Ascending aorta (tissue), 2 donors: ENCODE results near the gene COMMD2. TPM values are rescaled to one million over a fixed set of nuclear protein-coding genes. Genes with fewer than 3 reads are reported as not detected.

Source experiments
- DNase-seq, 2 donors: peaks; one replicate each; pipeline ENCODE4 v3.0.0-alpha.2; 2019; ENCODE audit warnings: low spot score in 2 of 2
- H3K27ac ChIP-seq, 2 donors: fragments of 200-600 bp; sonication (generic); one replicate each; pipeline ENCODE4 v1.5.1; 2016 to 2017; ENCODE audit warnings: mild to moderate bottlenecking in 1 of 2
- H3K27me3 ChIP-seq: fragments of 200-600 bp; sonication (generic); one replicate; pipeline ENCODE4 v1.5.1; 2017
- H3K36me3 ChIP-seq, 2 donors: fragments of 200-600 bp; sonication (generic); one replicate each; pipeline ENCODE4 v1.5.1; 2016
- H3K4me1 ChIP-seq, 2 donors: fragments of 200-600 bp; sonication (generic); one replicate each; pipeline ENCODE4 v1.5.1; 2016 to 2017; ENCODE audit warnings: mild to moderate bottlenecking in 1 of 2
- H3K4me3 ChIP-seq, 2 donors: fragments of 200-600 bp; sonication (generic); one replicate each; pipeline ENCODE4 v1.5.1; 2016 to 2017; ENCODE audit warnings: mild to moderate bottlenecking in 1 of 2
- H3K9me3 ChIP-seq, 2 donors: fragments of 200-600 bp; sonication (generic); one replicate each; pipeline ENCODE4 v1.5.1; 2016
- CTCF ChIP-seq, 3 experiments: fragments of 200-600 bp in 2 of 3; fragments of 450-650 bp in 1 of 3; sonication (generic) in 2 of 3; IDR thresholded peaks; one replicate each; pipeline ENCODE4 v1.5.1; 2016 to 2019; ENCODE audit warnings: antibody characterized with exemption in 3 of 3, mild to moderate bottlenecking in 1 of 3, moderate library complexity in 1 of 3
- intact Hi-C: fragments of 100-400 bp; cut with DNase I; formaldehyde crosslinking; loops from one replicate; pipeline ENCODE4 v1.15.1; 2023
- total RNA-seq: library from RNA; depleted of rRNA; stranded (reverse); fragments of >200 nt; gene quantifications from one replicate; pipeline ENCODE4 v1.1.0, GENCODE V29; 2016

The COMMD2 gene
- total RNA-seq, 1 donor from 2014 or later: 39.6 TPM

GRCh38 chr3:149781741-149782140 is 29.5 kb upstream of the COMMD2 start:
- DNase-seq: no peak
- H3K9me3 ChIP-seq: no peaks in the 10 kb centered on the region
- no peak overlapping the region for H3K27ac ChIP-seq
- TF ChIP-seq CTCF (IDR thresholded peaks at IDR 0.05): no peak
- no peak overlapping the region for H3K4me3 ChIP-seq
- H3K36me3 ChIP-seq: no peaks in the 10 kb centered on the region
- intact Hi-C loops: no loop called here
- no peaks in the 10 kb centered on the region for H3K27me3 ChIP-seq
- H3K4me1 ChIP-seq: peaks cover 0 to 6% of the 10 kb centered on the region in 2 donors

- Histone ChIP-seq H3K36me3 (no peaks in the 10 kb centered on the region), H3K9me3 (no peaks in the 10 kb centered on the region), H3K27ac (no peak overlapping the region), H3K27me3 (no peaks in the 10 kb centered on the region), H3K4me1 (peaks cover 0 to 6% of the 10 kb centered on the region in 2 donors), H3K4me3 (no peak overlapping the region)
- no peak for TF ChIP-seq CTCF (IDR thresholded peaks at IDR 0.05)
- DNase-seq: no peak
- intact Hi-C loops: no loop called here
Observed at GRCh38 chr3:149781211-149781610, 28.9 kb upstream of the COMMD2 start.

- TF ChIP-seq CTCF (IDR thresholded peaks at IDR 0.05): no peak
- Histone ChIP-seq H3K27me3 (no peaks in the 10 kb centered on the region), H3K9me3 (no peaks in the 10 kb centered on the region), H3K27ac (no peak overlapping the region), H3K36me3 (no peaks in the 10 kb centered on the region), H3K4me3 (no peak overlapping the region), H3K4me1 (no peaks in the 10 kb centered on the region)
- no peak for DNase-seq
- intact Hi-C loops: no loop called here
Observed at GRCh38 chr3:149777414-149778214, 25.3 kb upstream of the COMMD2 start.

GRCh38 chr3:149776170-149776569 is 23.9 kb upstream of the COMMD2 start:
- no peaks in the 10 kb centered on the region for H3K4me1 ChIP-seq
- DNase-seq: no peak
- intact Hi-C loops: no loop called here
- H3K27ac ChIP-seq: no peak overlapping the region
- no peak for TF ChIP-seq CTCF (IDR thresholded peaks at IDR 0.05)
- H3K4me3 ChIP-seq: no peak overlapping the region
- H3K9me3 ChIP-seq: no peaks in the 10 kb centered on the region
- H3K36me3 ChIP-seq: no peaks in the 10 kb centered on the region
- H3K27me3 ChIP-seq: no peaks in the 10 kb centered on the region

GRCh38 chr3:149772861-149773260 is 20.6 kb upstream of the COMMD2 start:
- Histone ChIP-seq H3K4me3 (no peak overlapping the region), H3K9me3 (no peaks in the 10 kb centered on the region), H3K27me3 (no peaks in the 10 kb centered on the region), H3K27ac (no peak overlapping the region), H3K36me3 (no peaks in the 10 kb centered on the region), H3K4me1 (no peaks in the 10 kb centered on the region)
- no peak for DNase-seq
- intact Hi-C loops: no loop called here
- no peak for TF ChIP-seq CTCF (IDR thresholded peaks at IDR 0.05)
